GM21447 (cell line): ENCODE data around the gene ZBTB25.

ENCODE experiments used
- ATAC-seq: cut with Tn5 transposase; IDR thresholded peaks from one replicate; pipeline ENCODE4 v1.9.1; 2021; ENCODE audit not compliant: unreplicated experiment

Gene ZBTB25

DNA sequence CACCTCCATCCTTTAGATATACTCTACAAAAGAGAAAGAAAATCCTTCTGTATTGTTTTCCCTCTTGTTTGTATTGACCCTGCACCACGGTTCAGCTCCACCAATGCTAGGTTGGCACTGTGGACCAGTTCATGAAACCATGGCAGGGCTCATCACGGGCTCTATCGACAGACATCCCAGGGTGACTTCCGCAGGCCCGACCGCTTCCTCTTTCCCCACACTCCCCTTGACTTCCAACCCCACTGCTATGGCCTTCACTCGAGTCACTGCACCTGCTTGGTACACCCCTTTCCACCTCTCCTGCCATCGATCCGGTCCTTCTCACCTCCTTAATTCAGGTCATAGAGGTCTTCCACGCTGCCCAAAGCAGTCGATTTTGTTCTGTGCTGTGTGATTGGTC is 59.5 kb downstream of the ZBTB25 start:
- ATAC-seq, result no peak

DNA sequence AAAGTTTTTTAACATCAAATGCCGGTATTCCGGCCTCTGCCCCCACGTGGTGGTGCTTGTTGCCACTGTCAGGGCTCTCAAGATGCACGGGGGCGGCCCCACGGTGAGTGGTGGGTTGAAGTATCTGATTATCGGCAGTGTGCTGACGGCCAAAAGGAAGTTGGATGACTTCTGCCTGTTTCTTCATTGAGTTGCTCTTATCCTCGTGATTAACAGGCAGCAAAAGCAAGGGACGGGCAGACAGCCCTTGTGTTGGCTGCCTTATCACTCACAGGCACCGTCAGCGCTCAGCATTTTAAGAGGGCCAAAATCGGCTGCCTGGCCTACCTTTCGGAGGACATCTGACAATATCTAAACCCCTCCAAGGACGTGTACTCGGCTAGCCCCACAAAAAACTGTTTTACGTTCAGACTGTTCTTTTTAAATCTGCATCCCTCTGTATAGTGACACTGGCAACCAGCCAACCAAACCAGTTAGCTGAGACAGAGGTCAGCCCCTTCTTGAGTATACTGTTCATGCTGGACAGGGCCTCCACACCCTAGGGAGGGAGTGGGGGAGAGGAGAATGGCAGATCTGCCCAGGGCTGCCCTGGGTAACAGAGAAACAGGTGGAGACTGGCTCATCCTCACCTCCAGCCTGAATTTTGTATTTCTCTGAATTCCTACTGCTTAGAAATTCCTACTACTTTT is 61.2 kb downstream of the ZBTB25 start:
- ATAC-seq, result no peak

- ATAC-seq, result no peak
Measured at GRCh38 chr14:64440494-64440893, 63.1 kb downstream of the ZBTB25 start.

DNA sequence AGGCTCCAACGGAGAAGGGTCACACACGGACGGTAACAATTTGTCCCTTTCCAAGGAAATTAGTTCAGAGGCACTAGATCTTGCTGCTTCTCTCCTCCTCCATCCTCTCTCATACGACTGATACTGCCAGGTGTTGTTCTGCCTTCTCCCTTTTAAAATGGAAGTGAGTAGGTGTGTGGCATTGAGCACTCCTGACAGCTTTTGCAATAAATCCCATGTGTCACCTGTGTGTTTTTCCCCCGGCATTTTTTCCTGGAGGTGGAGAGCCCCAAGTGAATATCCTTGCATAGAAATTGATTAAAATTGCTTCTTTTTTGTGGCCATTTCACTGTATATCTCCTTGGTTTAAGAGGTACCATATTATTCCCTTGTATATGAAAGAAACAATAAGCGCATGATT is 64.5 kb downstream of the ZBTB25 start:
- ATAC-seq, result no peak

- no peak for ATAC-seq
Measured at GRCh38 chr14:64438181-64438841, 65.3 kb downstream of the ZBTB25 start.

DNA sequence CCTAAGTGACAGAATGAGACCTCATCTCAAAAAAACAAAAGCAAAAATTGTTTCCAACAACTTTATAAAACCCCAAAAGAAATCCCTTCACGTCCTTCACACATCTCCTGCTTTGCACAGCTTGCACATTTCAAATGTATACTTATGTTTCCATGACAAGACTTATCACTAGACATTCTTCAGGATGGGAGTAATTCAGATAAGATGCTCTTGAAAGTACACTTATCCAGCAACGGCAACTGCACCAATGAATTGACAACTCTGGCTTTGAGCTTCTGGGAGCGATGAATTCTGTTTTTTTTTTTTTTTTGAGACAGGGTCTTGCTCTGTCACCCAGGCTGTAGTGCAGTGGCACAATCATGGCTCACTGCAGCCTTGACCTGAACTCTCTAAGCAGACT is 69.1 kb downstream of the ZBTB25 start:
- ATAC-seq, result no peak

GRCh38 chr14:64423987-64424386 is 79.7 kb downstream of the ZBTB25 start:
- no peak for ATAC-seq

GRCh38 chr14:64422756-64423155 is 80.9 kb downstream of the ZBTB25 start:
- ATAC-seq, result no peak

DNA sequence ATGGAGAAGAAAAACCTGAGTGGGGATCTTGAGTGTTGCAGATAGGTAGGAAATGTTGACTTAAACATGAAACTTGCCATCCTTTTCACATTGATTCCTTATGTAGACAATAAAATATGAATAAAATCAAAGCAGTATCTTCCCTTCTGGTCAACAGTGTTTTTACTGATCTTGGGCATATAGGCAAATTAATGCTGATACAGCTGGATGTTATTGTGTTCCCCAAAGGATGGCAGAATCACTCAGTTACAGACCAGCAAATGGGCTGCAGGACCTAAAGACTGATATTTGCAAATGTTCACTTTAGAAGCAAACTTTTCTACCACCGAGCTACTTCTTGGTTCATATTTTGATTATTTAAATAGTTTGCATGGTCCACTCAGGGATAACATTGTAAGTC is 81.6 kb downstream of the ZBTB25 start:
- ATAC-seq, result no peak

- ATAC-seq, result no peak
Measured at GRCh38 chr14:64421166-64421565, 82.5 kb downstream of the ZBTB25 start.

GRCh38 chr14:64419003-64419402 is 84.6 kb downstream of the ZBTB25 start:
- ATAC-seq, result no peak

DNA sequence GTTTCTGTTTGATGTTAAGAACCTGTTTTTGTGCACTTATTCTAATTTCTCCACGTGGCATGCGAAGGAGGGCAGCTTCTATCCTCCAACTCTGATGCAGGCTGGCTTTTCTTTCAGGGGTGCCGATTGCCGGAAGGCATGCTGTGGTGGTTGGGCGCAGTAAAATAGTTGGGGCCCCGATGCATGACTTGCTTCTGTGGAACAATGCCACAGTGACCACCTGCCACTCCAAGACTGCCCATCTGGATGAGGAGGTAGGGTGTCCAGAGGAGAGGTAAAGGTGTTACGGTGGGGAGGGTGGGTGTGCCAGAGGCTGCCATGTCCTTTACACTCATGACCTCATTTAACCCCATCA is 85.9 kb downstream of the ZBTB25 start:
- no peak for ATAC-seq

GRCh38 chr14:64417055-64417770 is 86.4 kb downstream of the ZBTB25 start:
- ATAC-seq, result no peak

DNA sequence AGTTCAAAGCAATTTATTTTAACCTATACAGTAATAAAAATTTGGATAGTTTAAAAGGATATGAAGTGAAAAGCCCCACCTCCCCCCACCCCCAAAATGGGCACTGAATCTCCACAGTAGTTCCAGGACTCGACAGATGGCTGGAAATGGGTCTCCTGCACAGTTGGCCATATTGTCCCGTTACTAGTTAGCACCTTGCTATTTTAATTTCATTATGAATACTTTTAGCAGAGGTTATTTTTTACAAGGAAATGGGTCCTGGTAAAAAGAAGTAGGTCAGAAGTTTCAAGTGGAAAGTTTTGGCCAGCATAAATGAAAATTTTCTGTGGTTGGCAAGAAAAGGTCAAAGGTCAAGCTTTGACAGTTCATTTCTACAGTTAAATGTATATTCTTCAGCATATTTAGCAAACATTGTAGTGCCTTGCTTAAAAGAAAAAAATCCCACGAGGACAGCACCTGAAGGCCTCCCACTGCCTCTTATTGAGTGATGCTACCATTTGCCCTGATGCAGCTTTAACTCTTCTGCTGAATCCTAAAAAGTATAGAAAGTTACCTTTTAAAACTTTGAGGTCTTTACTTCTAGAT is 87.2 kb downstream of the ZBTB25 start:
- no peak for ATAC-seq

- ATAC-seq, result no peak
Measured at GRCh38 chr14:64412237-64412636, 91.4 kb downstream of the ZBTB25 start.

GRCh38 chr14:64411001-64411400 is 92.6 kb downstream of the ZBTB25 start:
- ATAC-seq, result no peak

DNA sequence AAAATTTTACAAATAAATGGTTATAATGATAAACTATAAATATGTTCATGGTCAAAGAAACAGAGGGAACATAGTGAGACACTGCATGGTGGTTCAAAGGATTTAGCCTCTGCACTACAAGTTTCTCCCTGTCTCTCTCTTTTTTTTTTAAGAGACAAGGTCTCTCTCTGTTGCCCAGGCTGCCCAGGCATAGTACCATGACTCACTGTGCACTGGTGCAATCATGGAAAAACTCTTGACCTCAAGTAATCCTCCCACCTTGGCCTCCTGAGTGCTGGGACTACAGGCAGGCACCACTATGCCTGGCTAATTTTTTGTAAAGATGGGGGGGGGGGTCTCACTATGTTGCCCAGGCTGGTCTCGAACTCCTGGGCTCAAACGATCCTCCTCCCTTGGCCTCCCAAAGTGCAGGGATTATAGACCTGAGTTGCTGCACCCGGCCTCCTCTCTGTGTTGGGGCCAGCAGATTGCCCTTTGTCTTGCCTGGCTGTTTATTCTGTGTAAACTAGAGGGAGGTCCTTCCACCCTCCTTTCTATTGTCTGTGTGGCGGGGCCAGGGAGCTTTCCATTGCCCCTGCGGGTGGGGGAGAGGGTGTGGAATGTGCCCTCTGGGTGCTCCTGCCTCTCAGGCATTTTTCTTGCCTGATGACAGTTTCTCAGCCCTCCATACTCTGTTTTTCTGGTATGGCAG is 93.4 kb downstream of the ZBTB25 start:
- no peak for ATAC-seq

GRCh38 chr14:64409126-64409920 is 94.3 kb downstream of the ZBTB25 start:
- ATAC-seq, result no peak

DNA sequence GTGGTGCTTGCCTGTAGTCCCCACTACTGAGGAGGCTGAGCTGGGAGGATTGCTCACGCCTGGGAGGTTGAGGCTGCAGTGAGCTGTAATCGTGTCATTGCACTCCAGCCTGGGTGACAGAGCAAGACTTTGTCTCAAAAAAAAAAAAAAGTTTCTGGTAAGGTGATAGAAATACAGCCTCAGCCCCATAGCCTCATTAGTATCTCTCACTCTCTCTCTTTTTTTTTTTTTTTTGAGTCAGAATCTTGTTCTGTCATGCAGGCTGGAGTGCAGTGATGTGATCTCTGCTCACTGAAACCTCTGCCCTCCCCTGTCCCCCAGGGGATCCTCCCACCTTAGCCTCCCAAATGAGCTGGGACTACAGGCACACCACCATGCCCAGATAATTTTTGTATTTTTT is 96.3 kb downstream of the ZBTB25 start:
- ATAC-seq, result no peak

DNA sequence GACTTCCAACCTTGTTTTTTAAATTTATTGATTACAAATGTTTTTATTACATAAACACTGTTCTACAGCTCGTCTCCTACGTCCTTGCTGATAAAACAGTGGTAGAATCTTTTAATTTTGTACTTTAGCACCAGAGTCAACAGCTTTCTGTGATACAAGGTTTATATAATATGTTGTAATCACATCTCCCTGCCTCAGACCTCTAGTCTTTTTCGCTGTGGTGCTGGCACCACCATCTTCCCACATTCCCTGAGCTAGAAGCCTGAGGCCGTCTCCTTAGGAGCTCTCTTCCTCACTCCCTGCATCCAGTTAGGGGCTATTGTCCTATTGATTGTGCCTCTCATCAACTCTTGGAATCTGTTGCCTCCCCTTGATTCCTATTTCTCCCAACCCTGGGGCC is 98.3 kb downstream of the ZBTB25 start:
- ATAC-seq, result no peak

GRCh38 chr14:64401949-64402348 is 101.7 kb downstream of the ZBTB25 start:
- ATAC-seq, result no peak
